Muscle of back (tissue), 11 donors: ENCODE results near the gene MAP3K20. TPM values are rescaled to one million over a fixed set of nuclear protein-coding genes. Genes with fewer than 3 reads are reported as not detected.
"Not testable (repeated sequence)": the region's sequence is repeated elsewhere in the genome, so short reads cannot be mapped to it uniquely, and the experiment has no call there.

Experiments
- DNase-seq, 3 donors: peaks; one replicate each; pipeline versions ENCODE4 v3.0.0 to v3.0.0-alpha.2; 2013
- polyA plus RNA-seq, 10 donors: library from polyadenylated mRNA; unstranded; fragments of 120-200 nt; gene quantifications; one replicate each; pipeline ENCODE4 v1.2.1, GENCODE V29; 2013; ENCODE audit not compliant: insufficient read length in 10 of 10

Gene MAP3K20
- polyA plus RNA-seq, 10 donors = 67.2 to 140 (median 88.0) TPM

DNA sequence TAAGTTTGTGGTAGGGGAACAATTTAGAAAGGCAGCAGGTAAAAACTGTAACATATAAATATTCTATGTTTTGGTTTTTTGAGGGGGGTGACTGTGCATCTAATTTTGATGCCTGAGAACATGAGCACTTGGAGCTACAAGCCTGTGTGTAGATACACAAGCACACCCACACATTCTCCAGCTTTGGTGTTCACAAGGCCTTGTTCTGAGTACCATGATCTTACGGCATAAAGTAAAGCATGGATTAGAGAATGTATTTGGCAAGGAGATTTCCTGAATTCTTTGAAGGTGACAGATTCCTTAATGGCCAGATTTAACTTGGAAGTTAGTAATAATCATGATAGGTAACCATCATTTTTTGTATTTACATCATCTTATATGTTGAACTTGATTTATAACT is 42.7 kb downstream of the MAP3K20 start:
- no peak for DNase-seq

GRCh38 chr2:173119069-173119807 is 43.6 kb downstream of the MAP3K20 start:
- peak in 2 of 3 donors; percentile 24 to 57 for DNase-seq

GRCh38 chr2:173119944-173120343 is 44.3 kb downstream of the MAP3K20 start:
- DNase-seq = no peak

DNA sequence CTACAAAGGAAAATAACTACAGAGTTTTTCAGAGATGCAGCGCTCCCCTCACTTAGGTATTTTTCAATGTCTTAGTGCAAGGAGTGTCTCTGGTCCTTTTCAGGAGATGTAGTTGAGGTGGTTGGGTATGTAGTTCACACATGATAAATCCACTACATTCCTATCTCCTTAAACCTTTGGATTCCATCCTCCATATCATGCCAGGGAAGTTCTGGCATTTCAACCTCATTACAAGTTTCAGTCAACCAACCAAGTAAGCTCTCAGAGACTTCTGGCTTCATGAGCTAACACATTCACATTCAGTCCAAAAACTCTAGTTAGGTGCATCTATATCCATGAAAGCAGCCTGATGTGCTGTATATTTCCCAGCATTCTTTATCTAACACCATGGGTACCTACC is 47.3 kb downstream of the MAP3K20 start:
- DNase-seq = no peak

- DNase-seq = no peak
These were observed 48.8 kb downstream of the MAP3K20 start for GRCh38 chr2:173124441-173124840.

- no peak for DNase-seq
These were observed 51.2 kb downstream of the MAP3K20 start for GRCh38 chr2:173126819-173127218.

GRCh38 chr2:173128132-173128531 is 52.5 kb downstream of the MAP3K20 start:
- not testable (repeated sequence) for DNase-seq

GRCh38 chr2:173130496-173131465 is 55.1 kb downstream of the MAP3K20 start:
- DNase-seq = no peak

DNA sequence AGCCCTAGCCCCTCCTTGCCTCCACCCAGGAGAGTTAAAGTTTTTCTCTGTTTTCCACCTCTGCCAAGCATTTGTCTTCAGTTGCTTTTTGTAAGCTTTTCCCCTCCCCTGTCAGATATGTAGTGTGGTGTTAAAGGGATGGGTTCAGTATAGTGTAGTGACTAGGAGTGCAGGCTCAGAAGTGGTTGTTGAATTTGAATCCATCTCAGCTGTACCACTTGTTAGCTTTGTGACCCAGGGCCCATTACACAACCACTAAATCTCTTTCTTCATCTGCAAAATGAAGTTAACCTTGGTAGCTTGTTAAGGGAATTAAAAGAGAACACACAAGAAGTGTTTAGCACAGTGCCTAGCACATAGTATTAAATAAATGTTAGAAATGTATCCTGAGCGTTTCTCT is 56.9 kb downstream of the MAP3K20 start:
- no peak for DNase-seq

DNA sequence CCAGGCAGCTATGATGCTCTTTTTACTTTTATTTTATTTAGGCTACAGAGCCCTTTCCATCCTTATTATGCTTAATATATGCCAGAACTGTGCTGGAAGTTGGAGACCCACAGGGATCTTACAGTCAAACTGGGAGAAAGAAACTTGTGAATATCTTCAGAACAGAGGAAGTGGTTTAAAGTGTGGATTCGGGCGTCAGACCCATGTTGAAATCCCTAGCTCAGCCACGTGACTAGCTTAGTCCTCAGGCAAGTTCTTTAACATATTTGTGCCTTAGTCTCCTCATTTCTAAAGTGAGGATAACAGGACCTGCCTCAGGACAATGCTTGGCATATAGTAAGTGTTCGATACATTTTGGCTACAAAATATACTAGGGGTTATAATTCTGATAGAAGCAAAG is 59.1 kb downstream of the MAP3K20 start:
- no peak for DNase-seq

DNA sequence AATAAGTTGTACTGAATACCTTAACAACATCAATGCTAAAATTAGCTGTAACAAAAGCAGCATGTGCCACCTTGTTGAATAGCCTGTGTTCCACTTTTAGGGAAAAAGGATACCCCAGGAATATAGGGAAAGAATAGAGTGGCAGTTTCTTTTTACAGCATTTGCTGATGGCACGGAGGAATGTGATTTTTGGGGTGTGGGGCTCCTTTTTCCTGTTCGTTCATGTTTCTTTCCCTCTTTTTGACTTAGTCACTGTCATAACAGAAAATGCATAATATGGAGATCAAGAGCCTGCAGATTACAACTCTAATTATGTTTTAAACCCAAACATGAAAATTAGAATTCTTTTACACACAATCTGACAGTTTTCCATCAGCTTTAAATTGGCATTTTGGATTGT is 60.4 kb downstream of the MAP3K20 start:
- DNase-seq = no peak

DNA sequence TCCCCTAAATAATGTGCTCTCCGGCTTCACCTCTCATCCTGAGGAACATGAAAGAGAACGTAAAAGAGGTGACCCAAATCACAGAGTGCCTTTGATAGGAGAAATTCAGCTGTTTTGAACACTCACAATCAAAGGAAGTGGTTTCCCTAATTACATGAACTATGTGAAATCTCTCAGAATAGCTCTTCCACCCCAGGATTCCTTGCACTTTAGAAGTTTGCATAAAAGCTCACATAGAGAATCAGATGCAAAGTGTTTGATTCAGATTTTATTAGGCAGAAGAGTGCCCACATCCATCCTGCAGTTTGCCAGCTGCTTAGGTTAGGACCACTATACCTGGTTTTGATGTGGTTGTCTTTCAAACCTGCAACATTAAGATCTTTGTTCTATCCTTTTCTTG is 61.0 kb downstream of the MAP3K20 start:
- DNase-seq = no peak

DNA sequence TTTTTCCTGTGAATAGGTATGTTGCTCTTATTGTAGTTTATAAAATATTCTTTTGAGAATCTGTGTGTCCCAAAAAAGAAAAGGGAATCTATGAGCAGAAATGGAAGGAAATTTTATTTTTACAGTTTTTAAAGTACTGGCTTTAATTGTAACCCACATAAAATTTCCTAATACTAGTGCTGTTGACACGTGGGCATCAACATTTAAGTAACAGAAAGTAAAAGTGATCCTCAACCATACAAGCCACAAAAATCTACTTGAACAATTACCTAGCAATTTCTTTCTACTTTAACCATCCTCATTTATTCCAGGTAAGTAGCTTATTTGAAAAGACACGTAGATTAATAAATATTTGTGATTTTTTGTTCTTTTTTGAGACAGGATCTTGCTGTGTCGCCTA is 62.0 kb downstream of the MAP3K20 start:
- no peak for DNase-seq

DNA sequence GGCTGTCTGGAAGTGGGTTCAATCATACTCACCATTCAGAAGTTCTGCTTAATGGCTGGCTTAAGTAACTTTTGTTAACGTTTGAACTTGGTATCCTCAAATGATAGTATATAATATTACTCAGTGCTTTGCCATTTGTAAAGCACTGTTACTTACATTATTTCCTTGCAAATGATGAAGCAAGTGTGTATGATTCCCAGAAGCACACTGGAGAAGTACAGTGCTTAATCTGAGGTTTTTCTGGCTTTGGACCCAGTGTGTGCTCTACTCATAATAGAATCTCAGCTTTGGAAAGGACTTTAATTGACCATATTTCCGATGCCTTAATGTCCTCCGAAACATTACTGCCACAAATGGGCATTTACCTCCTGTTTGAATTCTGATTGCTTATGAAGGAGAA is 63.3 kb downstream of the MAP3K20 start:
- no peak for DNase-seq

DNA sequence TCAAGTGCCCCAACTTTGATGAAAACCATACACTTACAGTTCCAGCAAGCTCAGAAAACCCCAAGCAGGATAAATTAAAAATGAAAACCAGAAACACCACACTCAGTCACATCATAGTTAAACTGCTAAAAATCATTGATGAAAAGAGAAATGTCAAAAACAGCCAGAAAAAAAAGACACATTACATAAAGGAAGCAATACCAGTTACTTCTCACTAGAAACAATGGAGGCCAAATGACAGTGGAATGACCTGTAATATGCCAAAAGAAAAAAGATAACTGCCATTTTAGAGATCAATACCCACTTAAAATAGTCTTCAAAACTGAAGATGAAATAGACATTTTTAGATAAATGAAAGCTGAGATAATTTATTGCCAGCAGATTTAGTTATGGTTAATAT is 66.0 kb downstream of the MAP3K20 start:
- DNase-seq = no peak

GRCh38 chr2:173145454-173145853 is 69.8 kb downstream of the MAP3K20 start:
- DNase-seq = no peak

- no peak for DNase-seq
These were observed 70.9 kb downstream of the MAP3K20 start for GRCh38 chr2:173146590-173146989.

DNA sequence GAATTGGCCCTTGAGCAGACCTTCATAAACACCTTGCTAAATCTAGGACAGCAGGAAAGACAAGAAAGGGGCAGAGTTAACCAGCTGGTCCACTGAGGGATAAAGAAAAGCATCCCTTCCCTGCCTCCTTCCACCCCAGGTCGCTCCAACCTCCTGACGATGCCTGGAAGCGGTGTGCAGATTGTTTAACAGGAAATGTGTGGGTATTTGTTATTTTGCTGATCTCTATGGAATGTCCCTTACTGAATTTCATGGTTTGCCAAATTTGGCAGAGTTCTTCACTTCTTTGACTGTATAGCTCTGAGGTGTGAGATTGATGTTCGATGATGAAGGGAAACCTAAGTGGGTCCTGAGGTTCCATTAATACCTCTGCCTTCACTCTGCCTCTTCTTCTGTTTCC is 72.9 kb downstream of the MAP3K20 start:
- DNase-seq = no peak

DNA sequence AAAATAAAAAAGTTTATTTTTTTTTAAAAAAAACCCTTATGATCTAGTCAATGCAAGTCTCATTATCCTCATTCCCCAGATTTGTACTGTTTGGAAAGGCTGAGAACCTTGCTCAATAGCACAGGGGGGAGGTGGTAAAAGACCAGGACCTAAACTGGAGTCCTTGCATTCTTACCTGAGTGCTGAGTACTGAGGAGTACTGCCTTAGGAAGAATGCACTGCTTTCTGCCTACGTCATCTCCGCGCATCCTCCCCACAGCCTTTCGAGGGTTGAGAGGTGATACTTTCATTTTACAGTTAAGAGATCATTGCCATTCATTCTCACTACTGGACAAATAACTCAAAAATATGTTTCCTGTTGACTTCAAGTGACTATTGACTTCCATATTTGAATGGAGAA is 73.8 kb downstream of the MAP3K20 start:
- no peak for DNase-seq

DNA sequence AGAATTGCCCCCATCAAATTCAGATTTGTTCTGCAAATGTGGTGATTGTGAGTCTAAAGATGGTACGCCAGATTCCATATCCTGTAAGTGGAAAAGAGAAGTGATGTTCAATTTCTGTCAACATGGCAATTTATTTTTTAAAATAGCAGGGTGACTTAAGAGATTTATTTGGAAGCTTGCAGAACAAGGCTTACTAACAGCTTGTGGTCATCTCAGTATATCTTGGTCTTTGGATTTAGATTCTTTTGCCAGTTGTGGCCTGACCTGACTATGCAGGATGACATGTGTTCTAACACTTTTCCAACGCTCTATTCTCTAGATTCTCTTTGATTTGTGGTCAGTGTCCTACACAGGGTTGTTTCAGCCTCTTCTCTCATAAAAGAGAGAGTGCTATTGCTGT is 74.4 kb downstream of the MAP3K20 start:
- no peak for DNase-seq

DNA sequence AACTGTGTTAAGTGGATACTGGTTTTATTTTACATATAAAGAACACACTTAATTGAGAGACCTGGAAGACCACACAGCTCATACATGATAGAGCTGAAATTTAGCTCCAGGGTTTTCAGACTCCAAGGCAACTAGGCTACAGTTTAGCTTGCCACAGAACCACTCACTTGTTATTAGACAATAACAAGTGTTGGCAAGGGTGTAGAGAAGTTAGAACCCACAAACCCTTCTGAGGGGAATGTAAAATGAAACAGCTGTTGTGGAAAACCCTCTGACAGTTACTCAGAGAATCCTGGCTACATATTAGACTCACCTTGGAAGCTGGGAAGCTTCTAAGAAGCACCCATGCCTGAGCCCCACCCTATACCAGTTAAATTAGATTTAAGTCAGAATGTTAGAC is 75.3 kb downstream of the MAP3K20 start:
- DNase-seq = no peak

DNA sequence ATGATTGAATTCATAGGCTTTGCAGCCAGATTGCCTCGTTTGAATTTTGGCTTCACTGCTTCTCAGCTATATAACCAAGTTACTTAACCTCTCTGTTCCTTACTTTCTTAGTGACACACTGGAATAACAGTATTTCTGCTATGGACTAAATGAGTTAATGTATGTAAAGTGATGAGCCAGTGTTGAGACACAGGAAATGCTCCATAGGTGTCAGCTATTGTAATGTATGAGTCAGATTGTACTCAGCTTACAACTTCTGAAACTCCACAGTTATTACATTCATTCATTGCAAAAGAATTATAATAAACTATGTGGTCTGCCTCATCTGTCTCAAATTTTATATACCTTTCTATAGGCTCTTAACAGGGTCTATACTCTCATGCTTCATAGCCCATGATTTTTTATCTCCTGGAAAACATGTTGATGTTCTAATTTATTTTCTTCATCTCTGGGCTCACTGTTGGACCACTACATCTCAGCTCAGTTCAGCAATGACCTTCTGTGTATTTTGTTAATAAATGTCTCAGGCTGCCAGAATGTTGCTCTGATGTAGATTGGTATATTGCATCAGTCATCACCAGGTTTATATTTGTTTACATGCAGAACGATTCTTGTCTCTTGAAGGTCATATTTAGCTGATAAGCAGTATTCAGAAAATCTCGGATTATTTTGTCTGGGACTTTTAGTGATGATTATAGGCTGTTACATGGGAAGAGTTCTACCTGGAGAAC is 76.2 kb downstream of the MAP3K20 start:
- peak in 1 of 3 donors; percentile 80 for DNase-seq
